ENCODE data around the gene LHX4.

Gene LHX4

DNA sequence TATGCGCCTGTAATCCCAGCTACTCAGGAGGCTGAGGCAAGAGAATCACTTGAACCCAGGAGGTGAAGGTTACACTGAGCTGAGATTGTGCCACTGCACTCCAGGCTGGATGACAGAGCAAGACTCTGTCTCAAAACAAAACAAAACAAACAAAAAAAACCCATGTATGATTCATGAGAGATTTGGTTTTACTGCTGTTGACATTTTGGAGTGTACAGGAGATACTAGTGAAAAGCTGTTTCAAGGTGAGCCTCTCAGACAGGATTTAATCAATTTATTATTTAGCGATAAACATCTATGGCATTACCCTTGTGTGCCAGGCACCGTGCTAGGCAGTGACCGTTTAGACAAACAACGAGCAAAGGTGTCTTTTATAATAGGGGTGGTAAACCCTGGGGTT is 16.5 kb downstream of the LHX4 start:
- no peak for DNase-seq
- H3K79me1 ChIP-seq (ENCODE audit: low read length) = no peaks in the 10 kb centered on the region
- no peaks in the 10 kb centered on the region for H3K27me3 ChIP-seq (ENCODE audit: insufficient read depth, low read length, poor library complexity)
- no peak overlapping the region for H3K4ac ChIP-seq (ENCODE audit: low read depth, low read length)
- H3K23ac ChIP-seq (ENCODE audit: low read length) = no peak overlapping the region
- H3K4me2 ChIP-seq (ENCODE audit: low read length) = no peak overlapping the region
- no peak overlapping the region for H2AK5ac ChIP-seq (ENCODE audit: low read length)
- no peak overlapping the region for H3K9ac ChIP-seq (ENCODE audit: low read length)
- H4K5ac ChIP-seq (ENCODE audit: low read length) = no peak overlapping the region
- no peak overlapping the region for H2BK5ac ChIP-seq (ENCODE audit: low read length)
- H3K56ac ChIP-seq (ENCODE audit: low read length) = no peak overlapping the region
- H2BK120ac ChIP-seq (ENCODE audit: low read depth, low read length) = no peak overlapping the region
- H3K4me1 ChIP-seq (ENCODE audit: control insufficient read depth, low read depth, low read length) = no peaks in the 10 kb centered on the region
- H4K8ac ChIP-seq (ENCODE audit: low read depth, low read length) = no peak overlapping the region
- no peak overlapping the region for H3K27ac ChIP-seq (ENCODE audit: low read depth, low read length)
- no peaks in the 10 kb centered on the region for H3K79me2 ChIP-seq (ENCODE audit: control insufficient read depth, insufficient read depth, low read length)
- H3K36me3 ChIP-seq (ENCODE audit: control insufficient read depth, insufficient read depth, low read length) = no peaks in the 10 kb centered on the region
- H3K18ac ChIP-seq (ENCODE audit: low read length) = no peak overlapping the region
- H2BK15ac ChIP-seq (replicated peaks; ENCODE audit: low read depth) = no peak overlapping the region
- no peak overlapping the region for H3K4me3 ChIP-seq (ENCODE audit: low read length)
- WGBS (ENCODE audit: extremely low coverage, insufficient coverage, low lambda C conversion rate) = no CpG with 5 or more reads among the region's 5 CpGs

DNA sequence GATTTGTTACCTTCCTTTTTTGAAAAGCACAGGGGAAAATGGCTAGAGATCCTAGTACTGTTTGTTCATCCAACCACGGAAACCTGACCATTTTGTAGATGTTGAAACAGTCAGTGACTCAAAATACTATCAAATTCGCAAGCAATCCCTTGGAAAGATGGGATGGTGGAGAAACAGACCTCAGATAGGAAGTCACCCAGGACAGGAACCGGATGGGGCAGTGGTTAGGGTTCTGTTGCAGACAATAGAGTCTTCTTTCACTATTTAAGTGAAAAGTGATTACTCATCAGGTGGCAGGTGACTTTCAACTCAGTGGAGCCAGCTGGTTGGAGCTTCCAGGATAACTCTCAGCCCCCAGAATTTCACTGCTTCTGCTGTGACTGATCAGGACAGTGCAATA is 17.0 kb downstream of the LHX4 start:
- Histone ChIP-seq H3K4me2 (ENCODE audit: low read length) (no peak overlapping the region), H3K27ac (ENCODE audit: low read depth, low read length) (no peak overlapping the region), H2AK5ac (ENCODE audit: low read length) (no peak overlapping the region), H3K27me3 (ENCODE audit: insufficient read depth, low read length, poor library complexity) (no peaks in the 10 kb centered on the region), H2BK120ac (ENCODE audit: low read depth, low read length) (no peak overlapping the region), H3K9ac (ENCODE audit: low read length) (no peak overlapping the region), H3K4ac (ENCODE audit: low read depth, low read length) (no peak overlapping the region), H3K36me3 (ENCODE audit: control insufficient read depth, insufficient read depth, low read length) (no peaks in the 10 kb centered on the region), H3K56ac (ENCODE audit: low read length) (no peak overlapping the region), H2BK15ac (replicated peaks; ENCODE audit: low read depth) (no peak overlapping the region), H3K23ac (ENCODE audit: low read length) (no peak overlapping the region), H4K5ac (ENCODE audit: low read length) (no peak overlapping the region), H2BK5ac (ENCODE audit: low read length) (no peak overlapping the region), H3K18ac (ENCODE audit: low read length) (no peak overlapping the region), H4K8ac (ENCODE audit: low read depth, low read length) (no peak overlapping the region), H3K79me1 (ENCODE audit: low read length) (no peaks in the 10 kb centered on the region), H3K4me3 (ENCODE audit: low read length) (no peak overlapping the region), H3K79me2 (ENCODE audit: control insufficient read depth, insufficient read depth, low read length) (no peaks in the 10 kb centered on the region), H3K4me1 (ENCODE audit: control insufficient read depth, low read depth, low read length) (no peaks in the 10 kb centered on the region)
- no peak for DNase-seq
- WGBS (ENCODE audit: extremely low coverage, insufficient coverage, low lambda C conversion rate) = no CpG with 5 or more reads among the region's 3 CpGs

DNA sequence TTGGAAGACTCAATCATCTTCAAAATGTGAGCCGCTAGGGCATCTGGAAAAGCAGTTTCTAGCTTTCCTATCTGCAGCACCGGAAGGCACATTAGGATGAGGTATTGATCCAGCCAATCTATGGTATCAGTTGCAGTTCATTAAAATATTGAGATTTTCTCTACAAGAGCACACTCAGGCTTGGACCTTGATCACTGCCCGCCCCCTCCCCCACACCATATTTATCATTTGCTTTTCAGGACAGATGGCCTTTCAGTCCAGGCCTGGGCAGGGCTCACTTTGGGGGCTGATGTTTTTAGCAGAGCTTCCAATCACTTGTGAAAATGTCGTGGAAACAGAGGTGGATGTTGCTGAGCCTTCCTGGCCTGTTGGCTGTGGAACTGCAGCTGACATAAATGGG is 17.5 kb downstream of the LHX4 start:
- no peak overlapping the region for H4K8ac ChIP-seq (ENCODE audit: low read depth, low read length)
- no peak overlapping the region for H2BK15ac ChIP-seq (replicated peaks; ENCODE audit: low read depth)
- WGBS (ENCODE audit: extremely low coverage, insufficient coverage, low lambda C conversion rate) = no CpG with 5 or more reads among the region's 4 CpGs
- H2BK5ac ChIP-seq (ENCODE audit: low read length) = no peak overlapping the region
- H3K4me1 ChIP-seq (ENCODE audit: control insufficient read depth, low read depth, low read length) = no peaks in the 10 kb centered on the region
- DNase-seq = no peak
- no peak overlapping the region for H2BK120ac ChIP-seq (ENCODE audit: low read depth, low read length)
- no peaks in the 10 kb centered on the region for H3K36me3 ChIP-seq (ENCODE audit: control insufficient read depth, insufficient read depth, low read length)
- H3K56ac ChIP-seq (ENCODE audit: low read length) = no peak overlapping the region
- no peak overlapping the region for H3K9ac ChIP-seq (ENCODE audit: low read length)
- peak overlapping the region; percentile 74 for H3K23ac ChIP-seq (ENCODE audit: low read length)
- no peak overlapping the region for H3K27ac ChIP-seq (ENCODE audit: low read depth, low read length)
- no peak overlapping the region for H3K18ac ChIP-seq (ENCODE audit: low read length)
- no peak overlapping the region for H3K4me3 ChIP-seq (ENCODE audit: low read length)
- no peak overlapping the region for H3K4me2 ChIP-seq (ENCODE audit: low read length)
- H2AK5ac ChIP-seq (ENCODE audit: low read length) = no peak overlapping the region
- H3K79me1 ChIP-seq (ENCODE audit: low read length) = no peaks in the 10 kb centered on the region
- no peaks in the 10 kb centered on the region for H3K27me3 ChIP-seq (ENCODE audit: insufficient read depth, low read length, poor library complexity)
- H3K79me2 ChIP-seq (ENCODE audit: control insufficient read depth, insufficient read depth, low read length) = no peaks in the 10 kb centered on the region
- H4K5ac ChIP-seq (ENCODE audit: low read length) = no peak overlapping the region
- no peak overlapping the region for H3K4ac ChIP-seq (ENCODE audit: low read depth, low read length)

DNA sequence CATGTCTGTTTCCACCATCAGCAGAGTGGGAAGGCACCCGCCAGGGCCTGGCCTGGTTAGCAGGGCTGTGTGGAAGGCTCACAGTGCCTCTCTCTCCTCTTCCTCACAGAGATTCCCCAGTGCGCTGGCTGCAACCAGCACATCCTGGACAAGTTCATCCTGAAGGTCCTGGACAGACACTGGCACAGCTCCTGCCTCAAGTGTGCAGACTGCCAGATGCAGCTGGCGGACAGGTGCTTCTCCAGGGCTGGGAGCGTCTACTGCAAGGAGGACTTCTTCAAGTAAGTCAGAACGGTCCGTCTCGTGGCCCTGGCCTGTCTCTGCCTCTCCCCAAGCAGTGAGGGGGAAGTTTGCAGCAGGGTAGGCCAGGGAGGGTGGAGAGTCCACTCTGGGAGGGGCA is 18.1 kb downstream of the LHX4 start:
- H4K8ac ChIP-seq (ENCODE audit: low read depth, low read length) = no peak overlapping the region
- no peak overlapping the region for H3K4me3 ChIP-seq (ENCODE audit: low read length)
- H3K4ac ChIP-seq (ENCODE audit: low read depth, low read length) = no peak overlapping the region
- no peak overlapping the region for H3K18ac ChIP-seq (ENCODE audit: low read length)
- H3K79me2 ChIP-seq (ENCODE audit: control insufficient read depth, insufficient read depth, low read length) = no peaks in the 10 kb centered on the region
- no CpG with 5 or more reads among the region's 7 CpGs for WGBS (ENCODE audit: extremely low coverage, insufficient coverage, low lambda C conversion rate)
- no peaks in the 10 kb centered on the region for H3K79me1 ChIP-seq (ENCODE audit: low read length)
- no peak overlapping the region for H3K23ac ChIP-seq (ENCODE audit: low read length)
- no peaks in the 10 kb centered on the region for H3K27me3 ChIP-seq (ENCODE audit: insufficient read depth, low read length, poor library complexity)
- no peak overlapping the region for H3K56ac ChIP-seq (ENCODE audit: low read length)
- no peak overlapping the region for H2BK5ac ChIP-seq (ENCODE audit: low read length)
- H2AK5ac ChIP-seq (ENCODE audit: low read length) = no peak overlapping the region
- no peak overlapping the region for H3K4me2 ChIP-seq (ENCODE audit: low read length)
- no peaks in the 10 kb centered on the region for H3K4me1 ChIP-seq (ENCODE audit: control insufficient read depth, low read depth, low read length)
- DNase-seq = no peak
- no peak overlapping the region for H3K27ac ChIP-seq (ENCODE audit: low read depth, low read length)
- H3K9ac ChIP-seq (ENCODE audit: low read length) = no peak overlapping the region
- no peak overlapping the region for H2BK15ac ChIP-seq (replicated peaks; ENCODE audit: low read depth)
- no peak overlapping the region for H2BK120ac ChIP-seq (ENCODE audit: low read depth, low read length)
- H4K5ac ChIP-seq (ENCODE audit: low read length) = no peak overlapping the region
- H3K36me3 ChIP-seq (ENCODE audit: control insufficient read depth, insufficient read depth, low read length) = no peaks in the 10 kb centered on the region

DNA sequence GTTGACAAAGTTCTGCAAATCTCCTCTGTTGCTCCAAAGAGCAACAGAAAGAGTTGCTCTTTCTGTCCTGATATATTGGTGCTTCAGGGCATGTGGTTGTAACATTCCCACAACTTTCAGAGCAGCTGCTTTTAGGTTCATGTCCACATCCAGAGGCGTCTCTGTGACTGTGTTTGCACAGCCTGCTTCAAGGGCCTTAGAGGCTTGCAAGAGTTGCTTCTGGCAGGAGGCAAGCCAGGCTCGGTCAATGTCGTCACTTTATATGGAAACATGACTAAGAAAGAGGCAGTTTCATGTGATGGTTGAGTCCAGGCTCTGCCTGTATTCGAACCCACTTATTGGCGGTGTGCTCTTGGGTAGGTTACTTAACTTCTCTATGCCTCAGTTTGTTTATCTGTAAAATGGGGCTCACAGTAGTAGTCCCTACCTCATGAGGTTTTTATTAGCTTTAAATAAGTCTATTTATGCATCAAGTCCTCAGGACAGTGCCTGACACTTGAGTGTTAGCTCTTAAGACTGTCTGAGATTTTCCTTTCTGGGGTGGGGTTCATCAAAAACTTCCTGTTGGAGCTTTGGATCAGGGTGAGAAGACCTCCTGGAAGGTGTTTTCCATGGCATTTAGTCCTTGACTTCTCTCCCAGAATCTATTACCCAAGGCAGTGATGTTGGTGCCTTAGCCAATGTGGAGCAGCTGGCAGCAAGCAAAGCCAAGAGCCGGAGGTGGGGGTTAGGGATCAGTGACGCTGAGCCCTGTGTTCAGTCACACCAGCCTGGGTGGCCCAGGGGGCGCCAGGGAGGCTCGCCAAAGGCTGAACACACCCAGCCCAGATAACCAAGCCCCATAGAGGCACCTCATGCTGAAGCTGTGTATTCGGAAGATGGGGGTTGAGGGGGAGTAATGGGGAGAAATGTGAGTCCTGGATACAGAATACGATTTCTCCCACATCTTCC is 18.9 kb downstream of the LHX4 start:
- no CpG with 5 or more reads among the region's 11 CpGs for WGBS (ENCODE audit: extremely low coverage, insufficient coverage, low lambda C conversion rate)

More for the DNA sequence above, 18.9 kb downstream of the LHX4 start:
- H3K36me3 ChIP-seq (ENCODE audit: control insufficient read depth, insufficient read depth, low read length) = no peaks in the 10 kb centered on the region
- no peak overlapping the region for H3K23ac ChIP-seq (ENCODE audit: low read length)
- no peak overlapping the region for H3K56ac ChIP-seq (ENCODE audit: low read length)
- H3K79me2 ChIP-seq (ENCODE audit: control insufficient read depth, insufficient read depth, low read length) = no peaks in the 10 kb centered on the region
- H2BK15ac ChIP-seq (replicated peaks; ENCODE audit: low read depth) = no peak overlapping the region
- peak; percentile 73 for DNase-seq
- H4K5ac ChIP-seq (ENCODE audit: low read length) = no peak overlapping the region
- H3K4me3 ChIP-seq (ENCODE audit: low read length) = no peak overlapping the region
- no peak overlapping the region for H3K4ac ChIP-seq (ENCODE audit: low read depth, low read length)
- no peak overlapping the region for H3K18ac ChIP-seq (ENCODE audit: low read length)
- H3K9ac ChIP-seq (ENCODE audit: low read length) = no peak overlapping the region
- no peak overlapping the region for H3K27ac ChIP-seq (ENCODE audit: low read depth, low read length)
- no peaks in the 10 kb centered on the region for H3K27me3 ChIP-seq (ENCODE audit: insufficient read depth, low read length, poor library complexity)
- H2BK120ac ChIP-seq (ENCODE audit: low read depth, low read length) = no peak overlapping the region
- no peaks in the 10 kb centered on the region for H3K4me1 ChIP-seq (ENCODE audit: control insufficient read depth, low read depth, low read length)
- H2AK5ac ChIP-seq (ENCODE audit: low read length) = no peak overlapping the region
- H3K79me1 ChIP-seq (ENCODE audit: low read length) = no peaks in the 10 kb centered on the region
- H3K4me2 ChIP-seq (ENCODE audit: low read length) = no peak overlapping the region
- H4K8ac ChIP-seq (ENCODE audit: low read depth, low read length) = no peak overlapping the region
- H2BK5ac ChIP-seq (ENCODE audit: low read length) = no peak overlapping the region

All from mesendoderm (in vitro differentiated cells).